GM12801 (cell line): Measurements from ENCODE around the gene TRIM25.

Experiments used
- CTCF ChIP-seq: IDR thresholded peaks from one replicate; pipeline ENCODE4 v1.5.1; 2011; ENCODE audit warnings: control low read depth; ENCODE audit not compliant: insufficient read length; ENCODE audit errors: extremely low read depth

TRIM25 gene

GRCh38 chr17:56890906-56891674 lies 22.8 kb downstream of the TRIM25 start:
- TF ChIP-seq CTCF = no peak

GRCh38 chr17:56890390-56890789 lies 23.5 kb downstream of the TRIM25 start:
- no peak for TF ChIP-seq CTCF

GRCh38 chr17:56887552-56888467 lies 26.0 kb downstream of the TRIM25 start:
- no peak for TF ChIP-seq CTCF

GRCh38 chr17:56887105-56887504 lies 26.7 kb downstream of the TRIM25 start:
- no peak for TF ChIP-seq CTCF

- no peak for TF ChIP-seq CTCF
Measured at GRCh38 chr17:56886288-56886731, 27.5 kb downstream of the TRIM25 start.

- TF ChIP-seq CTCF = no peak
Measured at GRCh38 chr17:56885312-56885657, 28.6 kb downstream of the TRIM25 start.

GRCh38 chr17:56884483-56885311 lies 29.2 kb downstream of the TRIM25 start:
- TF ChIP-seq CTCF = no peak
